HG02885 (cell line): Measurements from ENCODE around the gene WDR17.

Experiments
- ATAC-seq: cut with Tn5 transposase; IDR thresholded peaks from one replicate; pipeline ENCODE4 v1.9.1; 2021; ENCODE audit warnings: mild to moderate bottlenecking; ENCODE audit not compliant: unreplicated experiment, poor library complexity

Gene WDR17

GRCh38 chr4:176084769-176085168 lies 19.1 kb downstream of the WDR17 start:
- no peak for ATAC-seq

DNA sequence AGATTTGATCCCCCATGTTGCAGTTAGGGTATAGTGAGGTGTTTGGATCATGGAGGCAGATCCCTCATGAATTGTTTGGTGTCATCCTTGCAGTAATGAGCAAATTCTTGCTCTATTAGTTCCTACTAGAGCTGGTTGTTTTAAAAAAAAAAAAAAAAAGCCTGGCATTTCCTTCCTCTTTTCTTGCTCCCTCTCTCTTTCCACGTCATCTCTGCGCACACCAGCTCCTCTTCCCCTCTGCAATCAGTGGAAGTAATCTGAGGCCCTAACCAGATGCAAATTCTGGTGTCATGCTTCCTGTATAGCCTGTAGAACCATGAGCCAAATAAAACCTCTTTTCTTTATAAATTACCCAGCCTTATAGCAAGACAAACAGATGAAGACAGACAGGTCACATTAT lies 24.5 kb downstream of the WDR17 start:
- ATAC-seq = peak; percentile 73

GRCh38 chr4:176099314-176099713 lies 33.7 kb downstream of the WDR17 start:
- ATAC-seq = no peak

DNA sequence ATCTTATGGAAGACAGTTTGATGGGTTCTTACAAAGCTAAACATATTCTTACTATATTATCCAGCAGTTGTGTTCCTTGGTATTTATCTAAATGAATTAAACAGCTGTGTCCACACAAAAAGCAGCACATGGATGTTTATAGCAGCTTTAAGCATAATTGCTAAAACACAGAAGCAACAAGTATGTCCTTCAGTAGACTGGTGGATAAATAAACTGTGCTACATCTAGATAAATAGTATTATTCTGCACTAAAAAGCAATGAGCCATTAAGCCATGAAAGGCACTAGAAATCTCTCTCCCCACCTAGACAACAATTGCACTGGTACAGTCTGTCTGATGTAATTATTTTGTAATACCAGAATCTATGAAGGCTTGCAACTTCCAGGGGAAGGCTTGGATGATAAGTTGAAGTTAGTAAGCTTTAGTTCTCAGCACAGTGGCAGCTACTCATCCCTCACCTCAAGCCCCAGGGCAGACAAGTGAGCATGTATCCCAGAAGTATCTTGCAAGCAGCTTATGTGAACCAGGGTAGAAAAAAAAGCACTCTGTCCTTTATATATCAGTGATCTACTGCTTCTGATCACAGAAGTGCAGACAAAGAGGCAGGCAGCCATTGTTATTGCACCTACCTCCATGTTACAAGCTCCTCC lies 36.9 kb downstream of the WDR17 start:
- no peak for ATAC-seq

DNA sequence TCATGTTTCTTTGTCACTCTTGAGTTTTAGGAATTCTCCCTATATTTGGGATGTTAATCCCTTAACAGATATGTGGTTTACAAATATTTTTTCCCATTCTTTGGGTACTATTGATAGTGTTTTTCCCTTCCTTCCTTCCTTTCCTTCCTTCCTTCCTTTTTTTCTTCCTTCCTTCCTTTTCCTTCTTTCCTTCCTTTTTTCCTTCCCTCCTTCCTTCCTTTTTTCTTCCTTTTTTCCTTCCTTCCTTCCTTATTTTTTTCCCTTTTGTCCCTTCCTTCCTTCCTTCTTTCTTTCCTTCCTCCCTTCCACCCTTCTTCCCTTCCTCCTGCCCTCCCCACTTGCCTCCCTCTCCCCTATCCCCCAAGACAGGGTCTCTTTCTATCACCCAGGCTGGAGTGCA lies 42.1 kb downstream of the WDR17 start:
- ATAC-seq = no peak

DNA sequence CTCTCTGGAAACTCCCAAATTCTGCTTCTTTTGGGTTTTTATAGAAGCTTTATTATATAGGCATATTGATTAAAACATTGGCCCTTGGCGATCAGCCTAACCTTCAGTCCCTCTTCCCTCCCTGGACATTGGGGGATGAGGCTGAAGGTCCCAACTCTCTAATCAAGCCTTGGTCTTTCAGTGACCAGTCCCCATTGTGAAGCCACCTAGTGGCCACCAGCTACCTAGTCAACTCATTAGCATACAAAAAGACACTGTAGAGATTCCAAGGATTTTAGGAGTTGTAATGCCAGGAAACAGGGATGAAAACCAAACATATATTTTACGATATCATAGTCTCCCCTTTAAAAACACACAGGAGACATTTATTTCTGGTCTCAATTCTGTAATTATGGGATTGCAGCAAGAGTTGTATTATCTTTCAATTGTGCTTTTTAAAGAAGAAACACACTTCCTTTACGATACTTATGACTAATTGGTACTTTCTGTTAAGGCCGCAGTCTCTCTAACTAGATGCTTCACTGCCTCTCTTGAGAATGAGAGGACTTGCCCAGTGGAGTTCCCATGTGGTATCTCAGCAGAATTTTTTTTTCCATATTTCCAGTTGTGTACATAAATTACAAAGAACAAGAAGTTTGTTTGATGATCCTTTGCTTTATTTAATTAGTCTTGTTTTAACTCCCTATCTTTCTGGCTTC lies 58.2 kb downstream of the WDR17 start:
- ATAC-seq = peak; percentile 100

GRCh38 chr4:176125063-176125462 lies 59.4 kb downstream of the WDR17 start:
- ATAC-seq = no peak

DNA sequence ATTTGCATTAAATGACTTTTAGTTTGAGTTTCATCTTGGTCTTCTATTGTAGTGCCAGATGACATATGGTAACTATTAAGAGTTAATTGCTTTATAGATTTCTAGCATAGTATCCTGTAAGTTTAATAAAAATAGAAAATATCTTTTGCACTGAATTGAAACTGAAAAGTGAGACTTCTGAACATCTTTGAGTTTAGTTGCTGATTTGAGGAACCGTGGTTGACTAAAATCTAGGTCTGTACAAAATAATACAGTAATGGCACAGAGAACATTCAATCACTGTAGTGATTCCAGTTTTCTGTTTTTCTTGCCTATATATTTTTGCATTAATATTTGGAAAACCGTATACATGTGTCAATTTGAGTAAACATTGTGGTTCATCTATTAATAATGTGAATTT lies 69.0 kb downstream of the WDR17 start:
- no peak for ATAC-seq

- ATAC-seq = no peak
These were observed 72.0 kb downstream of the WDR17 start for GRCh38 chr4:176137631-176138030.

DNA sequence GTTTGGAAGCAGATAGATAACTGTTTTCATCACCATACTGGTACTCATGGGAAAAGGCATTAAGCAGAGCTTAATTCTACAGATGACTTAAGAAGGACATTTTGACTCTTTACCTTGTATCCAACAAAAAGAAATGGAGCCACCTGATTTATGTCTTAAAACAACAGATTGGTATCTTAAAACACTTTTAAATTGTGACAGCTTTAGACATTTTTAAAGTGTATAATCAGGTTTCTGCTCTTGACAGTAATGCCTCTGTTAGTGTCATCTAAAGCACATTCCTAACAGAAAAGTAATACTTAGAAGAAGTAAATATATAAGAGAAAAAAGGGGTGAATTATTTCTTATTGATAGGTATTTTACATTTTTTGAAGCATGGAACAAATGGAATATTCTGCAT lies 73.9 kb downstream of the WDR17 start:
- ATAC-seq = no peak

DNA sequence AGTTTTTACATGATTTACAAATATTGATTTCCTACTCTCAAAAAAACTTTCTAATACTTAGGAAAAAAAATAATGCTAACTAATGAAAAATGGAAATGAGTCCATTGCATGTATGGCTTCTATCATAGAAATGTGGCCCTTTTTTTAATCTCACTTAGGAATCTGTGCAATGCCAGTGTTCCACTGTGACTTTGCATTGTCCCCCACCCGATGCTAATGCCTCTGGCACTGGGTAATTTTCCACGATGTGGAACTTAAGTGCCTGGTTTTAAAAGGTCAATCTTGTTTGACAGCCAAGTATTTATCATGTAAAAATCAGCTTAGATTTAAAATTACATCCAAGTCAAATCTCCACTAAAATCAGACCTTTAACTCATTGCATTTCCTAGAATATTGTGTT lies 76.6 kb downstream of the WDR17 start:
- ATAC-seq = no peak

- ATAC-seq = no peak
These were observed 84.2 kb downstream of the WDR17 start for GRCh38 chr4:176149680-176150355.

- ATAC-seq = peak; percentile 75
These were observed 84.7 kb downstream of the WDR17 start for GRCh38 chr4:176150356-176150682.

DNA sequence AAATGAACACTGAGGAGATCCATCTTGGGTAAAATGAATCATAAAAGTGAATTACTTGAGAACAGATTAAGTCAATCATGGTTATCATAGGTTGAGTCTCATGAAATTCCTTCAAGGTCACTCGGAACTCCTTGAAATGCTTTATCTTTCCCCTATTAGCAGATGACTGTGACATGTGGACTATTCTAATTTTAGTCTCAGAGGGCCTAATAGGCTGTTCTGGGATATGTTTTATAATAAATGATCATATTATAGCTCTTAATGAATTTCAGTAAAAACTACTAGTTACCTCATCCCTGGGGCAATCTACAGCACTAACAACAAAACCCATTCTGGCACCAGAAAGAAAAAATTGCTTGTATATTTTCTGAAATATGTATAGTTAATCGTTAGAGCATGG lies 85.1 kb downstream of the WDR17 start:
- ATAC-seq = peak; percentile 12

- ATAC-seq = no peak
These were observed 87.5 kb downstream of the WDR17 start for GRCh38 chr4:176153124-176153523.

DNA sequence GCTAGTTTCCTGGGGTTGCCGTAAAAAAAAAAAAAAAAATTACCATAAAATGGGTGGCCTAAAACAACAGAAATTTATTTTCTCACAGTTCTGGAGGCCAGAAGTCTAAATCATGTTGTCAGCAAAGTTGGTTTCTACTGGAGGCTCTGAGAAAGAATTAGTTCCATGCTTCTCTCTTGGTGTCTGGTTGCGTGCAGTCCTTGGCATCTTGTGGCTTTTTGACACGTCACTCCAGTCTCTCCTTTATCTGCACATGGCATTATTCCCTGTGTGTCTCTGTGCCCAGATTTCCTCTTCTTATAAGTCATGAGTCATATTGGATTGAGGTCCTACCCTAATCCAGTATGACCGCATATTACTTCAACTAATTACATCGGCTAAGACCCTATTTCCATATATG lies 91.0 kb downstream of the WDR17 start:
- ATAC-seq = no peak

DNA sequence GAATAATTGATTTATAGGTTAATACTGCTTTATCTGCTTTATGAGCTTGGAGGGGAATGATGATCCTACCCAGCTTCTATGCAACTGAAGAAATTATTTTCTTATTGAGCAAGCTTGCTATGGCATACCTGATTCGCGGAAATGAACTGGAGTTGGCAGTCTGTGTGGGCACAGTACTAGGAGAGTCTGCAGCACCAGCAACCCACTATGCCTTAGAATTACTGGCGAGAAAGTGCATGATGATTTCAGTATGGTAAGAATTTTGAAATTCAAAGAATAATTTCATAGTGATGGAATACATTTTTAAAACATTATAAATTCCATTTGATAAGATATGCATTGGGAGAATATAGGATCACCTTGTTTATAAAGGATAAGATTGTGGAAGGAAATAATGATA lies 97.4 kb downstream of the WDR17 start:
- no peak for ATAC-seq

DNA sequence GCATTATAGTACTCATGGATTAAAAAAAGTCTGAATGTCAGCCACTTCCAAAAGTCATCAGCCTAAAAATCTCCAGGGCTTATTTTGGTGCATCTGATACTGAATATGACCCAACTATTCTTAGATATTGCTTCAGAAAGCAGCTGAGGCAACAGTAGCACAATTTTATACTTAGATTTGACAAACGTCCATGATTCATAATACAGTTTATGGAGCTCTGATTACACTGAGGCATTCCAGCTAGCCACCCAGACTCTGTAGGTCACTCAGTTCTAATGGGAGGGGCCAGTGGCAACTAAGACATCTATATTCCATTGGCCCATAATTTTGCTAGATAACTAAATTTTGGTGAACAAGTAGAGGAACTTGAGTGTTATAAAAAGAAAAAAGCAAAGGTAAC lies 119.4 kb downstream of the WDR17 start:
- no peak for ATAC-seq

DNA sequence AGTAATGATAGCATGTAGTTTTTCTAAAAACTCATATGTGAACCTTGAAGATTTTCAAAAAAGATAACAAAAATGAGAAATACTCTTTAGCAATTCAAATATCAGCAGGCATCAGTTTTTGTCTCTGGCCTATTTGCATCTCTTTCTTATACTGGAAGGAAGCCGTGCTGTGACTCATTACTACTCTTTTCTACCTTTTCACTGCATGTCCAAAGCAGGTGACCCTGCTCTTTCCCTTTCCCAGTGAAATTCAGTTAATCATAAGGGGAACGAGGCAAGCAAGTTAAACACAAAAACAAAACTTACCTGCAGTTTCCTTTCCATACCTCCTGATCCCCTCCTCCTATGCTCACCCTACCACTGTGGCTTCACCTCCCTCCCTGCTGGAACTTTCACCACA lies 120.4 kb downstream of the WDR17 start:
- peak; percentile 47 for ATAC-seq

DNA sequence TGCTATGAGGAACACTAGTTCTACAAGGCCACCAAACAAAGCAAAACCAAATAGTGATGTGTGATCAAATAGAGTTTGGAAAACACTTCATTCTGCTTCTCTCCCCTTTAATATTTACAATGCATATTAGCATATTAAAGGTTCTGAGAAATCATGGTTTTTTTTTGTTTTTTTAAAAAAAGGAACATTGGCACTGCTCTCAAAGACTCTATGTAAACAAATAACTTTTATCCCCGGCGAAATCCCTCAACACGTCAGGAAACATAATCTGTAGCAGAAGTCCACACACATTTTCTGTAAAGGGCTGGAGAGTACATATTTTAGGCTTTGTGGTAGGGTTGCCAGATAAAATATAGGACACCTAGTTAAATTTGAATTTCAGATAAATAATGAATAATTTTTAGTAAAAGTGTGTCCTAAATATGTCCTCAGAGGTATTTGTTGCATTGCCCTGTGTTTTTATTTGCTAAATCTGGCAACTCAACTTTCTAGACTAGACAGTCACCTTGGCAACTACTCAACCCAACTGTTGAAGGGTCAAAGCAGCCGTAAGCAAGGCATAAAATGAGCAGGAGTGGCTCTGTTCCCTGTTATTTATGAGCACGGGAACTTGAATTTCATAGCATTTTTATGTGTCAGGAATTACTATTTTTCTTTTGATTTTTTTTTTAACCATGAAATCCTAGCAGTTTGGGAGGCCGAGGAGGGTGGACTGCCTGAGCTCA lies 121.2 kb downstream of the WDR17 start:
- no peak for ATAC-seq

DNA sequence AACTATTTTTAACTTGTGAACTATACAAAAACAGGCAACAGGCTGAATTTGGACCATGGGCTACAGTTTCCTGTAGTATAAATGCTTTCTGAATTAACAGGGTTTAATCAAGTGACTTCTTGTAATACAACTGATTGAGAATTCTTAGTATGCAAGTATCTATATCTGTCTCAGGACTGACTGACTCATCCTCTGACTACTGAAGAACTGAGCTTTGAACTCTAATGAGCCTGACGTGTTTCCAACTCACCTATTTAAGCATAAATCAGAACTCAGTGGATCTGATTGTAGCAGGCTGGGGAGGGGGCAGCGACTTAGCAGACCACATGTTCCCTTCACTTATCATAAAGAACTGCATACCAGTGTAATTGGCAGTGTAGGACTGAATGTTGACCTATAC lies 122.0 kb downstream of the WDR17 start:
- no peak for ATAC-seq
